GM21390 (cell line): Measurements from ENCODE around the gene MYBPH.

Experiments
- ATAC-seq: cut with Tn5 transposase; IDR thresholded peaks from one replicate; pipeline ENCODE4 v1.9.1; 2021; ENCODE audit not compliant: unreplicated experiment

The MYBPH gene

GRCh38 chr1:203167026-203167912 lies 8.4 kb downstream of the MYBPH start:
- no peak for ATAC-seq

- ATAC-seq: no peak
Measured at GRCh38 chr1:203166192-203166940, 9.3 kb downstream of the MYBPH start.

GRCh38 chr1:203165800-203166161 lies 9.8 kb downstream of the MYBPH start:
- no peak for ATAC-seq

GRCh38 chr1:203165101-203165799 lies 10.4 kb downstream of the MYBPH start:
- no peak for ATAC-seq

- ATAC-seq: no peak
Measured at GRCh38 chr1:203163891-203164635, 11.6 kb downstream of the MYBPH start.

- ATAC-seq: no peak
Measured at GRCh38 chr1:203162403-203162802, 13.2 kb downstream of the MYBPH start.

GRCh38 chr1:203161703-203162102 lies 13.9 kb downstream of the MYBPH start:
- no peak for ATAC-seq

GRCh38 chr1:203161175-203161574 lies 14.5 kb downstream of the MYBPH start:
- ATAC-seq: no peak

GRCh38 chr1:203159844-203160243 lies 15.8 kb downstream of the MYBPH start:
- ATAC-seq: no peak

GRCh38 chr1:203158960-203159665 lies 16.5 kb downstream of the MYBPH start:
- no peak for ATAC-seq

- ATAC-seq: no peak
Measured at GRCh38 chr1:203158423-203158822, 17.2 kb downstream of the MYBPH start.

GRCh38 chr1:203156280-203156679 lies 19.3 kb downstream of the MYBPH start:
- no peak for ATAC-seq

- ATAC-seq: no peak
Measured at GRCh38 chr1:203153989-203154821, 21.4 kb downstream of the MYBPH start.

- no peak for ATAC-seq
Measured at GRCh38 chr1:203153051-203153988, 22.3 kb downstream of the MYBPH start.

GRCh38 chr1:203152158-203153034 lies 23.2 kb downstream of the MYBPH start:
- ATAC-seq: no peak

- ATAC-seq: no peak
Measured at GRCh38 chr1:203151362-203152157, 24.1 kb downstream of the MYBPH start.
